ENCODE results near the gene LAMA4.

The LAMA4 gene

DNA sequence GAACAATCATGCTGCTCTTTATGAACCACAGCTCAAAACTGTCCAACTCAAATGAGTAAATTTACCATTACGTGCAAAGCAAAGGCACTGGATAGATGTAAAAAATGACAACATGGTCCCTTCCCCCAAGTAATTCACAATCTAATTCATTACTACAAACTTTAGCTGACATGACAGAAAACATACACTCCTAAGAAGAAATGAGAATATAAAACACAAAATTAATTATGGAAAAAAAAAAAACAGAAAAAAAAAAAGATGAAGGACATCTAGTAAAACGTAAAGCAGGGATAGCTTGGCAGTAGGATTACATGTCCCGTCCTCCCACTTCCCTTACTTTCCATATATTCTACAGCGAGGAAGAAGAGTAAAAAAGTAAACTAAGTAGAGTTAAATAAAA is 172.8 kb downstream of the LAMA4 start:
- no peak for DNase-seq (ENCODE audit: low read depth in 2 of 2)

DNA sequence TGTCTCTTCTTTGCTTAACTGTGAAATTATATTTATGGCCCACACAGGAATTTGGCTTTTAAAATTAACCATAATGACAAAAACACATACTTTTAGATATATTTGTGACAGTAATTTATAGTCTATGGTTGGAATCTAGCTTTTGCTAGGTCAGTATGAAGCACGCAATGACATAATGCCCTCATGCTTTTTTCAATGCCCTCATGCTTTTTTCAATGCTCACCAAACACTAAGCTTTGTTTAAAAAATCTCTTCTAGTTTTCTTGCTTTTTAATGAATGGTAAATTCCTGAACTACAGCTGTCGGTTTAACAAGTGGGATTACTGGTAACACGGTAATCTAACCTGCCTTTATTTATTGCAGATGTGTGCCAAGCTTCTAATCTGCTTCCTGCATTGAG is 187.8 kb downstream of the LAMA4 start:
- DNase-seq (ENCODE audit: low read depth in 2 of 2) = no peak

DNA sequence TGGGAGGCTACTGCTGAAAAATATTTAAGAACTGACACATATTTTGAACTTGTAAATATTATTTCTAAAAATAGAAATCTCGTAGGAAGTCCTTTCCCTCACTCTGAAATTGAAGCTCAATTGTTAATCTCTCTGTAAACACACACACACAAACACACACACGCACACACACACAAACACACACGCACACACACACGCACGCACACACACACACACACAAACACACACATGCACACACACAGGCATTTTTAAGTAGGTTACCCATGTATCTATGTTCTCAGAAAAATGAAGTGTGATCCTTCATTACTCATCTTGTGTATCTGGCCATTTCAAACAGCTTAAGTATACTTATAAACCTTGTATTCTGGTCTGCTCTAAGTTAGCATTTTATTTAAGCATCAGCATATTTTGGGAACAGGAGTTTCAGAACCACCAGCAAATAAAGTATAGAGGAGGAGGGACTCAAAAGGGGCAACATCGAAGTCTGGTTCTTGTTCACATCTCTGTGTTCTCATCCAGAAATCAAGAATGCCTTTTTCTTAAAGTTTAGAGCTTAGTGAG is 188.9 kb downstream of the LAMA4 start:
- DNase-seq (ENCODE audit: low read depth in 2 of 2) = no peak

DNA sequence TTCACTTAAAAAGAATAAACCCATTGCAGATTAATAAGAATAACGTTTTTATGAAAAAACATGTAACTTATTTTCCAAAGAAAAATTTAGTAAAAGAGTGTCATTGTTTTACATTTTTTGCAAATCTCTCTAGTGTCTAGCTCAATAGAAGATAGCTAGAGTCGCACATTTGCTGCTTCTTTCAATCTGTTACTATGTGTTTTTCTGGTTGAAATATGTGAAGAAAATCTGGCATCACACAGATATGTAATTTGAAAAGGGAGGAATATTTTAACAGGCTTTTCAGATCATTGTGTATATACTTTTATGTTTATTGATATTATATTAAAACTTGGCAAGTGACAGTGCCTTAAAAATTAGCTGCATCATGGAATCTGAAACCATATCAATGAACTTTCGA is 191.4 kb downstream of the LAMA4 start:
- no peak for DNase-seq (ENCODE audit: low read depth in 2 of 2)

DNA sequence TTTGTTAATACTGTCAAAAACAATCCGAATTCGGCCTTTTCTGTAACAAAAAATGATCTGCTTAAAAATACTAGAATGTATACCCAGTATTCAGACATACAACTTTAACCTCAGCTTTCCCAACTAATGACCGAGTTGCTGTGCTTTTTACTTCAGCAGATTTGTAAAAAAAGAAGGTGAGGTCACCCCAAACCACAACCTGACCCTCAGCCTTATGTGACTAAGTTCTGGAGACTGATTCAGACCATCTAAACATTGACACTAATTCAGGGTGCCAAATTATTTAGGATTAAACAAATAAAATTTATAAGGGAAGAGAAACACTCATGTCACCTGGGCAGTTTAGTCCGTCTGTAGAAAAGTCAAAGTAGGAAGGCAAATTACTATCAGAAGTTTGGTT is 192.8 kb downstream of the LAMA4 start:
- DNase-seq (ENCODE audit: low read depth in 2 of 2) = no peak
